SHP77 treated with DMSO at 0.1 percent for 48 hours (cell line): Measurements from ENCODE around the gene CERT1.
"Not testable (repeated sequence)": the region's sequence is repeated elsewhere in the genome, so short reads cannot be mapped to it uniquely, and the experiment has no call there.

Experiments
- DNase-seq: peaks from one replicate; lab custom pipeline; 2025; lab: John Stamatoyannopoulos, UW

The CERT1 gene

GRCh38 chr5:75342836-75343235 is 168.6 kb downstream of the CERT1 start:
- no peak for DNase-seq

- DNase-seq, result no peak
Observed at GRCh38 chr5:75341934-75342333, 169.5 kb downstream of the CERT1 start.

- no peak for DNase-seq
Observed at GRCh38 chr5:75340714-75341478, 170.5 kb downstream of the CERT1 start.

GRCh38 chr5:75338408-75338807 is 173.0 kb downstream of the CERT1 start:
- DNase-seq, result no peak

- no peak for DNase-seq
Observed at GRCh38 chr5:75337366-75338021, 173.9 kb downstream of the CERT1 start.

GRCh38 chr5:75336615-75337336 is 174.7 kb downstream of the CERT1 start, which contains the start of gene HMGCR:
HMGCR (plus strand) TSS chr5:75337220; CDS start chr5:75342606, 5,386 bp downstream.
- DNase-seq, result peak; percentile 97

- DNase-seq, result peak; percentile 66
Observed at GRCh38 chr5:75335952-75336614, 175.3 kb downstream of the CERT1 start.

GRCh38 chr5:75335486-75335885 is 175.9 kb downstream of the CERT1 start:
- DNase-seq, result no peak

GRCh38 chr5:75334413-75334812 is 177.0 kb downstream of the CERT1 start:
- DNase-seq, result not testable (repeated sequence)

GRCh38 chr5:75333759-75334158 is 177.7 kb downstream of the CERT1 start:
- DNase-seq, result not testable (repeated sequence)

- DNase-seq, result no peak
Observed at GRCh38 chr5:75331095-75332090, 180.0 kb downstream of the CERT1 start.

- no peak for DNase-seq
Observed at GRCh38 chr5:75330404-75330803, 181.0 kb downstream of the CERT1 start.
